RWPE1 (cell line): ENCODE results near the gene IP6K3.

Experiments used
- CTCF ChIA-PET: fragments of 350-600 bp; sonication (Branson Sonifier 250); formaldehyde crosslinking; extraction: SDS; loops from one replicate; lab custom pipeline; 2021; lab: Yijun Ruan, JAX
- POLR2A ChIA-PET: fragments of 400-600 bp; formaldehyde crosslinking; extraction: SDS; loops from one replicate; lab custom pipeline; 2020; ENCODE audit warnings: antibody characterized with exemption; ENCODE audit not compliant: low non-redundant PET; lab: Yijun Ruan, JAX
- DNase-seq: peaks from one replicate; pipeline ENCODE4 v3.0.0; 2012; ENCODE audit warnings: low spot score
- H3K27ac ChIP-seq: fragments of 450-650 bp; 2 replicates; pipeline ENCODE4 v1.5.1; 2017
- CTCF ChIP-seq: fragments of 450-650 bp; conservative IDR thresholded peaks from 2 replicates; pipeline ENCODE4 v1.5.1; 2017; ENCODE audit warnings: low read depth, mild to moderate bottlenecking

Gene IP6K3

GRCh38 chr6:33751771-33752645 lies 5.3 kb upstream of the IP6K3 start:
- no peak for TF ChIP-seq CTCF
- CTCF ChIA-PET: interaction anchor here (1.0 to 2.1 kb wide), 3 partner anchors 10 to 275 kb away, joined by 3 to 8 read pairs (median 3); no protein-coding TSS in a partner anchor

GRCh38 chr6:33750244-33750991 lies 3.7 kb upstream of the IP6K3 start:
- peak overlapping the region; percentile 95 for H3K27ac ChIP-seq
- CTCF ChIA-PET: interaction anchor here (0.6 to 2.1 kb wide), 6 partner anchors 11 to 319 kb away, joined by 3 to 8 read pairs (median 4); no protein-coding TSS in a partner anchor

More at GRCh38 chr6:33751771-33752645, 5.3 kb upstream of the IP6K3 start:
- no peak for DNase-seq
- POLR2A ChIA-PET: no interaction called here
- peak overlapping the region; percentile 95 for H3K27ac ChIP-seq

GRCh38 chr6:33749401-33749800 lies 2.7 kb upstream of the IP6K3 start:
- peak overlapping the region; percentile 95 for H3K27ac ChIP-seq
- DNase-seq: no peak
- CTCF ChIA-PET: no interaction called here
- TF ChIP-seq CTCF: no peak
- POLR2A ChIA-PET: no interaction called here

More at GRCh38 chr6:33750244-33750991, 3.7 kb upstream of the IP6K3 start:
- POLR2A ChIA-PET: no interaction called here
- no peak for DNase-seq
- no peak for TF ChIP-seq CTCF

- ChIA-PET CTCF (no interaction called here), POLR2A (no interaction called here)
- peak overlapping the region; percentile 95 for H3K27ac ChIP-seq
These were observed 2.1 kb upstream of the IP6K3 start for GRCh38 chr6:33748841-33749240.

GRCh38 chr6:33747823-33748222 lies 1.1 kb upstream of the IP6K3 start:
- H3K27ac ChIP-seq: peak overlapping the region; percentile 93
- no peak for DNase-seq
- ChIA-PET POLR2A (no interaction called here), CTCF (interaction anchor here (1.3 kb wide), 1 partner anchor 24 kb away, joined by 3 read pairs; no protein-coding TSS in a partner anchor)
- no peak for TF ChIP-seq CTCF

More at GRCh38 chr6:33748841-33749240, 2.1 kb upstream of the IP6K3 start:
- no peak for DNase-seq
- TF ChIP-seq CTCF: no peak

GRCh38 chr6:33746036-33746600 lies 587 bp downstream of the IP6K3 start:
- H3K27ac ChIP-seq: peak overlapping the region; percentile 93

More at GRCh38 chr6:33746036-33746600, 587 bp downstream of the IP6K3 start:
- TF ChIP-seq CTCF: no peak
- peak; percentile 43 for DNase-seq
- ChIA-PET CTCF (interaction anchor here (0.6 to 4.5 kb wide), 6 partner anchors 15 to 305 kb away, joined by 3 to 46 read pairs (median 10); partner anchors contain the start of gene UQCC2), POLR2A (no interaction called here)
